Caco-2 (cell line): Measurements from ENCODE around the gene FBN2. TPM values are rescaled to one million over a fixed set of nuclear protein-coding genes. Genes with fewer than 3 reads are reported as not detected.

Source experiments
- BruUV-seq: library from RNA; stranded (reverse); fragments of 400-500 nt; replicated peaks from 2 replicates; lab custom pipeline; 2021; lab: Mats Ljungman, UMichigan
- CTCF ChIA-PET: fragments of 300-600 bp; sonication (Branson Sonifier 250); formaldehyde crosslinking; loops from one replicate; lab custom pipeline; 2022; ENCODE audit warnings: antibody characterized with exemption; lab: Charles Lee
- POLR2A ChIA-PET: fragments of 300-600 bp; sonication (Branson Sonifier 250); formaldehyde crosslinking; loops from one replicate; lab custom pipeline; 2022; ENCODE audit warnings: antibody characterized with exemption; lab: Charles Lee
- DNase-seq, 2 experiments: peaks; one replicate each; pipeline versions ENCODE4 v3.0.0 to v3.0.0-alpha.2; 2020 to 2022
- H3K27me3 ChIP-seq: replicated peaks from 2 replicates; pipeline ENCODE4 v1.6.0; 2011; ENCODE audit warnings: low read length; ENCODE audit not compliant: control insufficient read depth, insufficient read depth
- H3K36me3 ChIP-seq: 2 replicates; pipeline ENCODE4 v1.5.1; 2011; ENCODE audit warnings: low read length; ENCODE audit not compliant: control insufficient read depth, insufficient read depth
- H3K4me1 ChIP-seq: fragments of 250-450 bp; sonication (Bioruptor Pico); 2 replicates; pipeline ENCODE4 v1.5.1; 2020; ENCODE audit warnings: mild to moderate bottlenecking
- H3K4me3 ChIP-seq: 2 replicates; pipeline ENCODE4 v1.5.1; 2011; ENCODE audit warnings: low read depth, mild to moderate bottlenecking, control low read depth, low read length
- H3K9me3 ChIP-seq: fragments of 250-450 bp; sonication (Bioruptor Pico); 2 replicates; pipeline ENCODE4 v1.5.1; 2020; ENCODE audit warnings: mild to moderate bottlenecking, moderate library complexity
- H3K27ac Mint-ChIP-seq: one replicate; pipeline ENCODE4 v1.8.0; 2022; ENCODE audit warnings: mixed read lengths; ENCODE audit not compliant: unreplicated experiment
- H3K27me3 Mint-ChIP-seq: one replicate; pipeline ENCODE4 v1.8.0; 2022; ENCODE audit warnings: mixed read lengths; ENCODE audit not compliant: insufficient read depth, unreplicated experiment
- H3K36me3 Mint-ChIP-seq: one replicate; pipeline ENCODE4 v1.8.0; 2022; ENCODE audit warnings: mild to moderate bottlenecking, mixed read lengths; ENCODE audit not compliant: insufficient read depth, unreplicated experiment
- H3K4me1 Mint-ChIP-seq: one replicate; pipeline ENCODE4 v1.8.0; 2022; ENCODE audit warnings: low read depth, mixed read lengths; ENCODE audit not compliant: unreplicated experiment
- H3K4me3 Mint-ChIP-seq: one replicate; pipeline ENCODE4 v1.8.0; 2022; ENCODE audit warnings: mild to moderate bottlenecking, moderate library complexity, mixed read lengths; ENCODE audit not compliant: unreplicated experiment
- H3K9me3 Mint-ChIP-seq: one replicate; pipeline ENCODE4 v1.8.0; 2022; ENCODE audit warnings: mixed read lengths; ENCODE audit not compliant: unreplicated experiment
- intact Hi-C: fragments of 100-400 bp; cut with micrococcal nuclease; formaldehyde crosslinking; loops from one replicate; pipeline ENCODE4 v1.10.0; 2022; ENCODE audit not compliant: unreplicated experiment
- total RNA-seq: library from RNA; stranded (reverse); gene quantifications from 2 replicates; pipeline ENCODE4 v1.2.3, GENCODE V29; 2022
- TF ChIP-seq, protein P1 (sequence below), 2 experiments: fragments of 200-600 bp in 1 of 2; IDR thresholded peaks; 1 replicate in 1 of 2; 2 replicates in 1 of 2; pipeline versions ENCODE4 v1.5.1 to v1.8.0; 2011 to 2022; ENCODE audit warnings: antibody characterized with exemption in 1 of 2, control low read depth in 1 of 2, inconsistent platforms in 1 of 2, low read depth in 1 of 2, low read length in 1 of 2, mild to moderate bottlenecking in 1 of 2, moderate library complexity in 1 of 2; ENCODE audit not compliant: insufficient read depth in 1 of 2, severe bottlenecking in 1 of 2, unreplicated experiment in 1 of 2

The FBN2 gene
- total RNA-seq, 1 experiment from 2014 or later, result 0.09 TPM

DNA sequence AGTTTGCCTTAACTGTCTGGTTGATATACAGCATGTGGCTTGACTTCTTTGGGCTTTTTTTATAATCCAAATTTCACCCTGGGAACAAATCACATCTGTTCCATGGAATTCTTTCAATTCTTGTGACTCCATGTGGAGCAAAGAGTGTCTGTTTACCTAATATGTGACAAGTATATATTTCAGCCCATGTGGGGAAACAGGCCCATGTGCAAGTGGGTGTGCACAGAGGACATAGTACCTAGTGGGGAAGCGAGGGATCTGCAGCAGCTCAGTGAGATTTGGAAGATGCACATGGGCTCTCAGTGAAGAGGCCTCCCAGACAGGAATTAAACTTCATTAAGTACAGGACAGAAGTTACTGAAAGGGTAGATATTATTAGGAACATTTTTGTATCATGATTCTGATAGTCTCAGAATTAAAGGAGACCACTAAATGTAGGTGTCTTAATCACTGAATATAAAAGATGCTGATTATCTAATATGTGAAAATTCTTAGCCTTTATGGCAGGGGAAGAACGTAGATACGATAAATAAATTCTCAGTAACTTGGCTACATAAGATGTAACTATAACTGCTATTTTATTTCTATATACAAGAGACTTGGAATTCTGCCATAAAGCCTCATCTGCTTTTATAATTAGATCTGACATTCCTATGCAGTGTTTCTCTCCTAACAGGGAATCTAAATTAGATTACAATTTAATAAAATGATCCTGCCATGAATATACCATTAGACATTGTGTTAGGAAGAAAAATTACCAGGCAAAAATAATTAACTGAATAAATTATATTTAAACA lies 273.3 kb downstream of the FBN2 start:
- no TSS peak for BruUV-seq
- TF ChIP-seq, protein P1, sequence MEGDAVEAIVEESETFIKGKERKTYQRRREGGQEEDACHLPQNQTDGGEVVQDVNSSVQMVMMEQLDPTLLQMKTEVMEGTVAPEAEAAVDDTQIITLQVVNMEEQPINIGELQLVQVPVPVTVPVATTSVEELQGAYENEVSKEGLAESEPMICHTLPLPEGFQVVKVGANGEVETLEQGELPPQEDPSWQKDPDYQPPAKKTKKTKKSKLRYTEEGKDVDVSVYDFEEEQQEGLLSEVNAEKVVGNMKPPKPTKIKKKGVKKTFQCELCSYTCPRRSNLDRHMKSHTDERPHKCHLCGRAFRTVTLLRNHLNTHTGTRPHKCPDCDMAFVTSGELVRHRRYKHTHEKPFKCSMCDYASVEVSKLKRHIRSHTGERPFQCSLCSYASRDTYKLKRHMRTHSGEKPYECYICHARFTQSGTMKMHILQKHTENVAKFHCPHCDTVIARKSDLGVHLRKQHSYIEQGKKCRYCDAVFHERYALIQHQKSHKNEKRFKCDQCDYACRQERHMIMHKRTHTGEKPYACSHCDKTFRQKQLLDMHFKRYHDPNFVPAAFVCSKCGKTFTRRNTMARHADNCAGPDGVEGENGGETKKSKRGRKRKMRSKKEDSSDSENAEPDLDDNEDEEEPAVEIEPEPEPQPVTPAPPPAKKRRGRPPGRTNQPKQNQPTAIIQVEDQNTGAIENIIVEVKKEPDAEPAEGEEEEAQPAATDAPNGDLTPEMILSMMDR (IDR thresholded peaks at IDR 0.05; ENCODE audit: insufficient read depth in 1 of 2, low read depth in 1 of 2, low read length in 1 of 2, severe bottlenecking in 1 of 2, unreplicated experiment in 1 of 2), result no peak
- Mint-ChIP-seq H3K4me3 (no peak overlapping the region), H3K4me1 (no peaks in the 10 kb centered on the region), H3K27ac (no peak overlapping the region), H3K36me3 (no peaks in the 10 kb centered on the region), H3K27me3 (peaks cover 3% of the 10 kb centered on the region), H3K9me3 (no peaks in the 10 kb centered on the region)
- H3K36me3 ChIP-seq, result no peaks in the 10 kb centered on the region
- ChIA-PET CTCF (no interaction called here), POLR2A (no interaction called here)
- no peaks in the 10 kb centered on the region for H3K27me3 ChIP-seq
- intact Hi-C loops, result no loop called here
- H3K9me3 ChIP-seq, result no peaks in the 10 kb centered on the region
- H3K4me1 ChIP-seq, result no peaks in the 10 kb centered on the region
- no peak for DNase-seq
- no peak overlapping the region for H3K4me3 ChIP-seq

DNA sequence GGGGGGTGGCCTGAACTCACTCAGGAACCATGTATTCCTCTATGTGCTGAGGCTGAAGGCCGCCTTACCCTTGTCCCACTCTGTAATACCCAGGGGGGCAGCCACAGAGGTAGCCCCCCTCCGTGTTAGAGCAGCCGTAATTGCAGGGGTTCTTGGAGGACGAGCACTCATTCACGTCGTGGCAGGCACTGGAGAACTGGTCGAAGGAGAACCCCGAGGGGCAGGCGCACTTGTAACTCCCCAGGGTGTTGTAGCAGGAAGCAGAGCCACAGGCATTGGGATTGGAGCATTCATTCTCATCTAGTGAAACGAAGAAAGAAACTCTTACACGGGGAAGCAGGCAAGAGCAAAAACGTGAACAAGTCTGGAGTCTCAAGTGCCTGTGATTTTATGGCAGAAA lies 274.7 kb downstream of the FBN2 start:
- H3K36me3 Mint-ChIP-seq, result no peaks in the 10 kb centered on the region
- no peak overlapping the region for H3K4me3 ChIP-seq
- H3K36me3 ChIP-seq, result no peaks in the 10 kb centered on the region
- H3K27me3 Mint-ChIP-seq, result peaks cover 3% of the 10 kb centered on the region
- no peaks in the 10 kb centered on the region for H3K4me1 Mint-ChIP-seq
- intact Hi-C loops, result no loop called here
- ChIA-PET CTCF (no interaction called here), POLR2A (no interaction called here)
- H3K4me1 ChIP-seq, result no peaks in the 10 kb centered on the region
- TF ChIP-seq, protein P1 (IDR thresholded peaks at IDR 0.05; ENCODE audit: insufficient read depth in 1 of 2, low read depth in 1 of 2, low read length in 1 of 2, severe bottlenecking in 1 of 2, unreplicated experiment in 1 of 2), result no peak
- H3K27ac Mint-ChIP-seq, result no peak overlapping the region
- no peaks in the 10 kb centered on the region for H3K9me3 Mint-ChIP-seq
- no peaks in the 10 kb centered on the region for H3K27me3 ChIP-seq
- no peak overlapping the region for H3K4me3 Mint-ChIP-seq
- no peak for DNase-seq
- no TSS peak for BruUV-seq
- no peaks in the 10 kb centered on the region for H3K9me3 ChIP-seq

DNA sequence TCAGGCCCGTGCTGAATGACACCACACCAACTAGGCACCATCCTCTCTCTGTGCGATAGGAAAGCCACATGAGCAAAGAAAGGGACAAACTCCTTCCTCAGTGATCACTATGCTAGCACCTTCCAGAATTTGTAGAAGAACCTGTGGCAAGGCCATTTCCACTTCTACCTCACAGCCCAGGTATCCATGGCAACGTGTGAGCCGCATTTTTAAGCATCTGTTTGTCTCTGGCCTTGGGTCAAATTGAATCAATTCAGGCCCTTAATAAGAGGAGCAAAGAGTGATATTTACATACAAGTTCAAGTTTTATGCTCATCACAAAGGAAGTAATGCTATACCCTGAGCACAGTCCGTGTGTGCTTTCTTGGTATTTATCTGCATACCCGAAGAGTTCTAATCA lies 275.1 kb downstream of the FBN2 start:
- H3K4me1 ChIP-seq, result no peaks in the 10 kb centered on the region
- no peaks in the 10 kb centered on the region for H3K36me3 ChIP-seq
- H3K36me3 Mint-ChIP-seq, result no peaks in the 10 kb centered on the region
- no peaks in the 10 kb centered on the region for H3K9me3 ChIP-seq
- no peak overlapping the region for H3K4me3 Mint-ChIP-seq
- H3K27ac Mint-ChIP-seq, result no peak overlapping the region
- no peaks in the 10 kb centered on the region for H3K4me1 Mint-ChIP-seq
- TF ChIP-seq, protein P1 (IDR thresholded peaks at IDR 0.05; ENCODE audit: insufficient read depth in 1 of 2, low read depth in 1 of 2, low read length in 1 of 2, severe bottlenecking in 1 of 2, unreplicated experiment in 1 of 2), result no peak
- no peak overlapping the region for H3K4me3 ChIP-seq
- no peaks in the 10 kb centered on the region for H3K9me3 Mint-ChIP-seq
- DNase-seq, result no peak
- H3K27me3 ChIP-seq, result no peaks in the 10 kb centered on the region
- ChIA-PET CTCF (no interaction called here), POLR2A (no interaction called here)
- peaks cover 3% of the 10 kb centered on the region for H3K27me3 Mint-ChIP-seq
- intact Hi-C loops, result no loop called here
- no TSS peak for BruUV-seq
